Ammon's horn (tissue), 1 donor: ENCODE results near the gene GDF11.
"Not testable (repeated sequence)": the region's sequence is repeated elsewhere in the genome, so short reads cannot be mapped to it uniquely, and the experiment has no call there.

Source experiments
- DNase-seq: peaks from one replicate; pipeline ENCODE4 v3.0.0-alpha.2; 2016; ENCODE audit warnings: low spot score

The GDF11 gene

GRCh38 chr12:55741931-55742680 lies 816 bp upstream of the GDF11 start:
- DNase-seq, result no peak

DNA sequence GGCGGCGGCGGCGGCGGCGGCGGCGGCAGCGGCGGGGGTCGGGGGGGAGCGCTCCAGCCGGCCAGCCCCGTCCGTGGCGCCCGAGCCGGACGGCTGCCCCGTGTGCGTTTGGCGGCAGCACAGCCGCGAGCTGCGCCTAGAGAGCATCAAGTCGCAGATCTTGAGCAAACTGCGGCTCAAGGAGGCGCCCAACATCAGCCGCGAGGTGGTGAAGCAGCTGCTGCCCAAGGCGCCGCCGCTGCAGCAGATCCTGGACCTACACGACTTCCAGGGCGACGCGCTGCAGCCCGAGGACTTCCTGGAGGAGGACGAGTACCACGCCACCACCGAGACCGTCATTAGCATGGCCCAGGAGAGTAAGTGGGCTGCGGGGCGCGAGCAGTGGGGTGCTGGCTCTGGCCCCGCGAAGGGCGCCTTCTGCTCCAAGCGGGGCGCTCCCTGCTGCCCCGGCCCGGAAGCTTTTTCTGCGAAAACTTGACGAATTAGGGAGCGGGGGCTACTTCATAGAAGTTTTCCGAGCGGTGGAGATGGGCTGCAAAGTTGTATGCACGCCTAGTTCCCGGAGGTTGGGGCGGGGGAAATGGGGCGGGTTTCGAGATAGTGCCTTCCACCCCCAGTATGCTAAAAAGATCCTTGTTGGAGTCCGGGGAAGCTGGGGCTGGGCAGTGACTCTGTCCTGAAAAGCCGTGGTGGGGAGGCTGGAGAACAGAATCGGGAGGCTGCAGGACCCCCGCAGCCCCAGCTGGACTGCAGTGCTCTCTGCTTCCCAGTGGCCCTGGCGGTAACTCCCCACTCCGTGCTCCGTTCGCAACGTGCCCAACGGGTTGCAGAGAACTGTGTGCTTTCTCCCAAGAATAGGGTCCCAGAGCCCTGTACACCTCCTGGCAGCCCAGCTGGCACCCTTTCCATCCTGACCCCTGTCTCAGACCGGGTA lies 751 bp downstream of the GDF11 start:
- DNase-seq, result peak; percentile 57

- no peak for DNase-seq
Measured at GRCh38 chr12:55744340-55745030, 1.6 kb downstream of the GDF11 start.

GRCh38 chr12:55745361-55746173 lies 2.6 kb downstream of the GDF11 start:
- peak; percentile 65 for DNase-seq

DNA sequence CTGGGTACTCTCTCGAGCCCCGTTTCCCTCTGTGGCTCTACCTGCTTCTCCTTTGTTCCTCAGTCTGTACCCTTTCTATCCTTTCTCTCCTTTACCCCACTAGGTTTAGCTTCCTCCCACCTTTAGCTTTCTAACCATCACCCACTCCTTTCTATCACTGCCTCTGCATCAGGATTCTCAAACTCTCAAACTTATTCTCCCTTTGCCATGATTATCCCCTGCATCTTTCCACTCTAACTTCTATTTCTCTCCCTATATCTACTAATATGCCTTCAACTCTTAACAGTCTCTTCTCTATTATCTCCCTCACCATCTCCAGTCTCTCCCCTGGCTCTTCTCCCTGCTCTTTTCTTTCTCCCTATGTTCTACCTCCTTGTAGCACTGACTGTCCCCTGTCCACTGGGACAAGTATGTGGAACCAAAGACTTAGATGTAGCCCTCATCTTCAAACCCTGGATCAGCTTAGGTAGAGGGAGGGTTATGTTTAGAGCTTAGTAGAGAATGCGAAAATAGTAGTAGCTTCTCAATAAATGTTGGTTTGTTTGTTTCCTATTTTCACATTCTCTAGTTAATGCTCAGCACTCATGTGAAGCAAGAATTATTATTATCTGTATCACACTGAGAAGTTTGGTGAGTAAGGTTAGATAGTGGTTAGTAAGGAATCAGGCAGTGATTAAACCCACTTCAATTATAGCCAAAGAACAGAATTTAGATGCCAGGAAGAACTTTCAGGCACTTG lies 3.4 kb downstream of the GDF11 start:
- no peak for DNase-seq

- no peak for DNase-seq
Measured at GRCh38 chr12:55746913-55747231, 4.0 kb downstream of the GDF11 start.

DNA sequence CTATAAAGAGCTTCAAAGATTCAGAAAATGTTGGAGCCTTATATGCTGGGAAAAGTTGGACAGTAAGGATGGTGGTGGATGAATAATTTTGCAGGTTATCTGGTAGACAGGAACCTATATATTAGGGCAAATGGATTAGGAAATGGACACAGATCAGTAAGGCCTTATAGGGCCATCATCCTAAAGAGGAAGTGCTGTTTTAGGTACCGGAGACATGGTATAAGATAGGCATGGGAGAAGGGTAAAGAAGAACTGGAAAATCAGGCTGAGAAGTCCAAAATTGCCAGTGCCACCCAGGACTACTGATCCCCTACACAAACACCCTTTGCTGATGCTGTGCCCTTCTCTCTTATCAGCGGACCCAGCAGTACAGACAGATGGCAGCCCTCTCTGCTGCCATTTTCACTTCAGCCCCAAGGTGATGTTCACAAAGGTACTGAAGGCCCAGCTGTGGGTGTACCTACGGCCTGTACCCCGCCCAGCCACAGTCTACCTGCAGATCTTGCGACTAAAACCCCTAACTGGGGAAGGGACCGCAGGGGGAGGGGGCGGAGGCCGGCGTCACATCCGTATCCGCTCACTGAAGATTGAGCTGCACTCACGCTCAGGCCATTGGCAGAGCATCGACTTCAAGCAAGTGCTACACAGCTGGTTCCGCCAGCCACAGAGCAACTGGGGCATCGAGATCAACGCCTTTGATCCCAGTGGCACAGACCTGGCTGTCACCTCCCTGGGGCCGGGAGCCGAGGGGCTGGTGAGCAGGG lies 5.5 kb downstream of the GDF11 start:
- no peak for DNase-seq

DNA sequence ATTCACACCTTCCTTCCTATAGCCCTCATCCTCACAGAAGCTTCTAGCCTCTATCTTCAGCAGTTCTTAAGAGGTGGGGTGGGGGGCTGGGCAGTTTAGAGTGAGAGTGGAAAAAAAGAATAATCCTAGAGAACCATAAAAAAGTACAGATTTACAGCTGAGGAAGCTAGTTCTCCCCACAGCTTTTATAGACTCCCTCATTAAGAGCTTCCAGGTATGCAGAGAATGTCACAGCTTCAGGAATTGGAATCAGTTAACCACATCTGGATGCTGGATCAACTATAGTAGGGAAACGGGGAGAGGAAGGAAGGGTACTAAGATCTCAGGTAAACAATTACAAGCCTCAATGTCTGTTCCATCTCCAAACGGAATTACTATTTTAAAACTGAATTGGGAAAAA lies 12.3 kb downstream of the GDF11 start:
- DNase-seq, result no peak

DNA sequence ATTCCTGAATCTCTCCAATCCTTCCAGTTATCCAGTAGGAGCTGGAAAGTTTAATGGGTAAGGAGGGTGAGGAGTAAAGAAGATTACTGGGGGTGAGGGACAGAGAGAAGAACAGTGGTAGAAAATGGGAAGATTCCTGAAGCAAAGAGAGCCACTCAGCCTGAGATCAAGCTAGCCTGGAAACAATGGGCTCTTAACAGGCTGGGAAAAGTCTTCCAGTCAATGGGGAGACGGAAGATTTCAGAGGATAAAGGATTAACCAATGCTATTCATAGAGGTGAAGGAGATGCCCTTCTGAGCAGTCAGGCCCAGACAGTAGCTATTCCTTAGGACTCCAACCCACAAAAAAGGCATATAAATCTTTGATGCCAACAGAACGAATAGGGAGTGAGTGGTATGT lies 14.8 kb downstream of the GDF11 start:
- no peak for DNase-seq

- DNase-seq, result not testable (repeated sequence)
Measured at GRCh38 chr12:55758575-55758974, 15.7 kb downstream of the GDF11 start.

DNA sequence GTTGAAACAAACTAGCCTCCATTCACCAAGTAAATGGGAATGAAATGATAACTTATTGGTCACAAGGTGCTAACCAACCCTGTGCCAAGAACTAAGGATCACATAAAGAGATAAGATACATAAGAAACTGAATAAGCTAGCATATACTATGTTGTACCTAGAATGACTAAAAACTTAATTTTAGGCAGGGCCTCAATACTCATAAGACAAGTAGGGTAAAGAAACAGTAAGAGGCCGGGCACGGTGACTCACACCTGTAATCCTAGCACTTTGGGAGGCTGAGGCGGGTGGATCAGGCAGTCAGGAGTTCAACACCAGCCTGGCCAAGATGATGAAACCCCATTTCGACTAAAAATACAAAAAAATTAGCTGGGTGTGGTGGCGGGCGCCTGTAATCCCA lies 17.7 kb downstream of the GDF11 start:
- no peak for DNase-seq

DNA sequence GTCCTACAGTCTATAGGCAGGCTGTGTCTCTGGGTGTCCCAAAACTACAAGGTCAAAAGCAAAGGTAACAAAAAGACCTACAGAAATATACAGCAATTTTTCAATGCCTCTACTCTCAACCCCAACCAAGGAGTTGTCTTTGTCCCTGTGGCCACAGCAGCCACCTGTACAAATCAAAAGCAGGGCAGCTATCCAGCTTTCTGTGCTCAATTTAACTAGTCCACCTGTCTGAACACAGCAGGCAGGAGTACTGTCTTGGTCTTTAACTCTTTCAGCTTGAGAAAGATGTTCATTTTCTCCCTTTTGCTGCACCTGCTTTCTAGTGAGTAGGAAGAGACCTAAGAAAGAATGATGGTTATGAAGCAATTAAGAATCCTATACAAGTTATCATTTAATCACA lies 19.7 kb downstream of the GDF11 start:
- no peak for DNase-seq

- no peak for DNase-seq
Measured at GRCh38 chr12:55765736-55766290, 22.9 kb downstream of the GDF11 start.

DNA sequence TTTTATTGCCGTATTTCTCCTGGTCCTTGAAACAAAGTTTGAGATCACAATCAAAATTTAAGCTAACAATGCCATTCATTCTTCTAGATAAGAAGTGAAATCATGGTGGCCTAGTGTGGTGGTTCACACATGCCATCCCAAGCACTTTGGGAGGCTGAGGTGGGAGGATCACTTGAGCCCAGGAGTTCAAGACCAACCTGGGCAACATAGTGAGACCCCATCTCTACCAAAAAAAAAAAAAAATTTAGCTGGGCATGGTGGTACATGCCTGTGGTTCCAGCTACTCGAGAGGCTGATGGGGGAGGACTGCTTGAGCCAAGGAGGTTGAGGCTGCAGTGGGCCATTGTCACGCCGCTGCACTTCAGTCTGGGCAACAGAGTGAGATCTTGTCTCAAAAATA lies 24.2 kb downstream of the GDF11 start:
- no peak for DNase-seq

- DNase-seq, result no peak
Measured at GRCh38 chr12:55771736-55772135, 28.8 kb downstream of the GDF11 start.

DNA sequence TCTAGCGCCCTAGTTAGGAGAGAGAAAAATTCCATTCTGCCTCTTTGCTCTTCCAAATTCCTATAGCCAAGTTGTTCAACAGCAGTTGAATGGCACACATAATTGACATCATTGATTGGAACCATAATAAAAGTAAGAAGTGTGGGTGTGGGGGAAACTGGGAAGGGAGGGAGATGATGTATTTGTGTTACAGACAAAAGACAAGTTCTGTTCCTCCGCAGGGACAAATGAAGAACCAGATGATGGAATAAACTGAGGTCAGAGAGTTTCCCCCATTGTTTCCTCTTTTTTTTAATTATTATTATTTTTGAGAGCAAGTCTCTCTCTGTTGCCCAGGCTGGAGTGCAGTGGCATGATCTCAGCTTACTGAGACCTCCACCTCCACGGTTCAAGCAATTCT lies 34.9 kb downstream of the GDF11 start:
- DNase-seq, result no peak

- DNase-seq, result no peak
Measured at GRCh38 chr12:55780685-55781084, 37.8 kb downstream of the GDF11 start.

DNA sequence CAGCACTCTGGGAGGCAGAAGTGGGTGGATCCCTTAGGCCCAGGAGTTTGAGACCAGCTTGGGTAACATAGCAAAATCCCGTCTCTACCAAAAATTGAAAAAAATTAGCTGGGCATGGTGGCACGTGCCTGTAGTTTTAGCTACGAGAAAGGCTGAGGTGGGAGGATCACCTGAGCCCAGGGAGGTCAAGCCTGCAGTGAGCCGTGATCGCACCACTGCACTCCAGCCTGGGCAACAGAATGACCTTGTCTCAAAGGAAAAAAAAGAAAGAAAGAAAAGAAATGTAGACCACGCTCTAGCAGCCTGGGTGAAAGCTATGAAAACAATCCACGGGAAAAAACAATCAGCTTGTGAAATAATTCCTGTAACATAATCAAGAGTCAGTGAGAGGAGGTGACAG lies 45.6 kb downstream of the GDF11 start:
- no peak for DNase-seq

DNA sequence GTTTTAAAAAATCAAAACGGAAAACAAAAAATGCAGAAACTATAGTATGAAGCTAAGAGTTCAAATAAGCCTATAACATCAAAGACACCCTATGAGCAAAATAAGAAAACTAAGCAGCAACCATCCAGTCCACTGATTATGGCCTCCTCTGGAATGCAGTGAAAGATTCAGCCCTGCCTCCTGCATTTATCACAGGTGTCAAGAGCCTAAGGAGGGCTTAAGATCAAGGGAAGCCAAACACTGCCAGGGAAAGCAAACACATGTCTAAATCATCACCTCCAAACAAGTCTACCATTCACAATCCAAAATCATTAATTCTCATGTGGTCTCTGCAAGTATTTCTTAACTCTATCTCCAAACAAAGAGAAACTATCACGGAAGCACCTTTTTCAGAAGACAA lies 46.2 kb downstream of the GDF11 start:
- DNase-seq, result no peak

DNA sequence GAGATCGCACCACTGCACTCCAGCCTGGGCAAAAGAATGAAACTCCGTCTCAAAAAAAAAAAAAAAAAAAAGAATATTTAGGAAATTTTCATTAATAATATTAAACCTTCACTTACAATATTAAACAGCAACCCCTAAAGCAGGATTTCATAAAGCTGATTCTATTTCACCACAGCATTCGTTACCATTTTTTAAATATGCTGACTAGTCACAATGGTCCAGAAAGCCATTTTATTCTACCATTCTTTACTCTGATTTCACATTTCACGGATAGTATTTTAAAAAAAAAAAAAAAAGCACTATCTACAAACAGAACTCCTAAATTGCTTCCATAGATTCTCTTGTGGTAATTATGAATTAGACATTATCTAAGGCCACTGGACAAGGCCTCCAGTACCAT lies 47.0 kb downstream of the GDF11 start:
- DNase-seq, result no peak
